Cerebellar cortex (tissue), 1 donor: ENCODE data around the gene UBALD1.
"Not testable (repeated sequence)": the region's sequence is repeated elsewhere in the genome, so short reads cannot be mapped to it uniquely, and the experiment has no call there.

Experiments
- DNase-seq: peaks from one replicate; pipeline ENCODE4 v3.0.0-alpha.2; 2015; ENCODE audit warnings: low spot score

The UBALD1 gene

DNA sequence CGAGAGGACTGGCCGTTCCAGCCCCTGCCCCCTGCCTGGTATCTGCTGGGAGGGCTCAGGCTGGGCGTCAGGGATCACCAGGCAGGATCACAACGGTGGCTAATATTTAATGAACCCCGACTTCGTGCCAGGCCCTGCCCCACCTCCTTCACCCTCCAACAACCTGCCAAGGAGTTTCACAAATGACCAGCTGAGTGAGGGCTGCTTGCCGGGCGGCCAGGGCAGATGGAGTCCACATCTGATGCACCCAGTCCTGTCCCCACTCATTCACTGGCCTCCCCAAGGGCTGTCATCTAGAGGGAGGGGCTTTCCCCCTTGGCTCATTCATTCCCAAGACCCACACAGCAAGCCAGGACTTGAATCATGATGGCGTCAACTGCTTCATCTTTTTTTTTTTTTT is 17.5 kb downstream of the UBALD1 start:
- no peak for DNase-seq

DNA sequence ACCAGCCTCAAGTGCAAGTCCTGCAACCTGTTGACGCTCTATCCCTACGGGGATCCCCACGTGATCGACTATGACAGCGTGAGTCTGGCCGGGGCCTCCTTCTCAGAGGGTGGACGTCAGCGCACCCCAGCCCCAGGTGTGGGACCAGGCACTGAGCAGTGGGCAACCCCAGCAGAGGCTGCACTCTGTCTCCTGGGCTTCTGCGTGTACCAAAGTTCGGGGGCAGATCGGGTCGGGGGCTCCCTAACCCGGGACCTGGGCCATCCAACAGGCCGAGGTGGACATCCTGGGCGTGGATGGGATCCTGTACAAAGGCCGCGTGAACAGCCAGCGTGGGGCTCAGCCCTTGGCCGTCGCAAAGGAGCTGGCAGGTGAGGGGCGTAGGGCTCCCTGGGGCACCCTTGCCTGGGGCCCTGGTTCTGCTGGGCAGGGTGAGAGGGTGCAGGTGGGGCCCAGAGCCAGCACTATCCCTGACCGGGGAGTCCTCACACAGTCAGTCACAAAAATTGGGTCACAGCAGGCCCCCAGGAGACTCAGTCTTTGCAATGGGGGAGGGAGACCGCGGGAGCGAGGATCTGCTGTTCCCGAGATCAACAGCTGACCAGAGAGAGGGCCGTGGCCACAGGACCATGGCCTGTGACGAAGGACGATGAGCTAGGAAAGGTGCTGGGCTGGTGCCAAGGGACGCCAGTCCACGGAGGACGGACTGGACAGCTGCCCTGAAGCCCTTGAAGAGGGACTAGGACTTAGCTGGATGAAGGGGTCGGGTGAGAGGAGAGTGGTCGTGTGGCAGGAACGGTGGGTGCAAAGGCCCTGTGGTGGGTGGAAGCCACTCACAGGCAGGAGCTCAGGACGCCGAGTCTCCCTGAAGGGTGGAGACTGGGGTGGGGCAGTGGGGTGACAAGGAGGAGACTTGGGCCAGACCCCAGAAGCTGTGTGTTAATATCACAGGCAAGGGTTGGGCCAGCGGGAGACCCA is 20.0 kb downstream of the UBALD1 start:
- no peak for DNase-seq

DNA sequence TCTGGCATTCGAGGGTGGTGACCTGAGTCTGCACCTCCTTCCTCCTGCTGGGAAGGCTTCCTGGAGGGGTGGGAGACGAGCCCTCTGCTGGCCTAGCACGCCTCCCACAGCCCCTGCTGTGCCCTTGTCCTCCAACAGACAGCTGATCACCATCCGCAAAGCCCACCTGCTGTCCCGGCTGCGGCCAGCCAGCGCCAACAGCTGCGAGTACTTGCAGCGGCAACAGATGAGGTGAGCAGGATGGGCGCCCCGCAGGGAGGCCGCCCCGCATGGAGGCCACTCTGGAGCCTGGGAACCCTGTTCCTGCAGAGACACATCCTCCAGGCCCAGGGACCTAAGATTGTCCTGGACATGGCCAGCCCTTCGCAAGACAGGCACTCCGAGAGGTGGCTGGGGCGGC is 21.6 kb downstream of the UBALD1 start:
- DNase-seq = no peak

DNA sequence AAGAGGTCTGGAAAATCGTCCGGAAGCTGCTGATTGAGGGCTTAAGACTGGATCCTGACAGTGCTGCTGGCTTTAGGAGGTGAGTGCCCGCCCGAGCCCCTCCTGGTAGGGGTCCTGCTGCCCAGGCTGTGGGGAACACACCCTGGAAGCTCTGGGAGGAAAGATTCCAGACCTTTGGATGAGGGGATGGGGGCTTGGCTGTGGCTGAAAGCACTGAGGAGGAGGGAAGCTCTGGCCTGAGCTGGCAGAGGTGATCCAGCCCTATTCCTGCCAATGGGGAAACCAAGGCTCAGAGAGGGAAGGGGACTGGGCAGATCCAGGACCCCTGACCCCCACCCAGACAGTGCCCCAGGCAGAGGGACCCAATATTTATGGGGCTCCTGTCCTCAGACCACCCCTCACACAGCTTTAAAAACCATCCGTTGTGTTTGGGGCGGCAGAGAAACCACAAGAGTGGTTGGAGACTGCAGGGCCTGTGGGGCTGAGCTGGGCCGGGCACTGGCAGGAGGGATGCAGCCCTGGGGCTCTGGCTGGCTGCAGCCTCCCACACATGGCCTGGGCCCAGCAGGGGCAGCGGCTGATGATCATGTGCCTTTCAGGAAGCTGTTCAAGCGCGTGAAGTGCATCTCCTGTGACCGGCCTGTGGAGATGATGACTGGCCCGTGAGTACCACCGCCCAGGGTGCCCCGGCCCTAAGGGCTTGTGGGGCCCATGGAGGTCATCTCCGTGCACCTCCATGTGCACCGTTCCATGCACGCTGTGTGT is 22.8 kb downstream of the UBALD1 start:
- DNase-seq = no peak

DNA sequence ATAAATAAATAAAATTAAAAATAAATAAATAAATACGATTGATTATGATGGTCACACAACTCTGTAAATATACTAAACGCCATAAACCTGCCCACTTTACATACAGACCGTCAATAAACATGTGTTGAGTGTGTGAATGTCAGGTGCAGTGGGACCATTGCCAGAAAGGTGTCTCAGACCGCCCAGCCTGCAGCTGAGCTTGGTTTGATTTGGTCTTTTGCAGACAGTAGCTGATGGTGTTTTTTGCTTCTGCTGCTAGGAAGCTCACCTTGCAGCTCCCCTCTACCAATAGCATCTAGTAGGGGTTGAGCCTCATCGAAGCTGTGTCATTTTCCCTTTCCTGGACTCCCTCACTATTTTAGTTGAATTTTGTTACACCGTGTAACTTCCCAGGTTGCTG is 23.5 kb downstream of the UBALD1 start:
- DNase-seq = no peak

DNA sequence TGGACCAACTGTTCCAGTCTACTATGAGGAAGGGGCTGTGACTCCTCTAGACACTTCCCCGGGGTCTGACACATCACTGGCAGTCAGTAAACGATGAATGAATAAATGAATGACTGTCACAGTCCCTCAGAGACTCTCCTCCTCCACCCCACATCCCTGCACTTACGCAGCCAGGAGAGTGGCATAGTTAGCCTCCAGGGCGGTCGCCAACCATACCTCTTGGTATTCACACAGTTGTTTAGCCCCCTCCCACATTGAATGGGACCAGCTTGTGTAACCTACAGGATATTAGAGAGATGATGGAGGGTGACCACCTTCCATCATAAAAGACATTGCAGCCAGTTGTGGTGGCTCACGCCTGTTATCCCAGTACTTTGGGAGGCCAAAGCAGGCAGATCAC is 25.7 kb downstream of the UBALD1 start:
- DNase-seq = no peak

DNA sequence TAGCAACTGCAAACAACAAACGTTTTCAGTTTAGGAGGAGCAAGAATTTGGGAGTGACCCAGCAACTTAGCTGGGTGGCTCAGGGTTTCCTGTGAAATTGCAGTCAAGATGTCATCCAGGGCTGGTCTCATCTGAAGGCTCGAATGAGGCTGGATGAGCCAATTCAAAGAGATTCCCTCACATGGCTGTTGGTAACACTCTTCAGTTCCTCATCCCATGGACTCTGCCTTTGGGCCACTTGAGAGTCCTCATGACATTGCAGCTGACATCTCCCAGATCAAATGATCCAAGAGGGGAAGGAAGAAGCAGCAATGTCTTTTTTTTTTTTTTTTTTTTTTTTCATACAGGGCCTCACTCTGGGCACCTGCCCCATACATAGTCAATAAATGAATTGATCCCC is 26.3 kb downstream of the UBALD1 start:
- DNase-seq = no peak

DNA sequence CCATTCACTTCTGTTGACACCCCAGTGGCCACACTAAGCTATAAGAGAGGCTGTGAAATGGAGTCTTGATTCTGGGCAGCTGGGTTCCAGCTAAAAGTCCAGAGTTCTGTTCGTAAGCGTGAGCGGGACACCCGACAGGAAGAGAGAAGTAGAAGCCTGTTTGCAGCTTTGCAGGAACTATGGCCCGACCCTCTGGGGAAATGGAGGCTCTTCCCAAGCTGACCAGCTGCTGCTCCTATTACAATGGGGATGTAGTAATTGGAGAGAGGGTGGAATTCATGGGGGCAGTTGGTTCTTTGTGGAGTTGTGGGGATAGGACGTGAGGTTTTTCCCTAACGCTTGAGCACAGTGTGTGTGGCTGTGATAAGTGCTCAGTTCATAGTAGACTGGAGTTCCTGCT is 28.4 kb downstream of the UBALD1 start:
- no peak for DNase-seq

DNA sequence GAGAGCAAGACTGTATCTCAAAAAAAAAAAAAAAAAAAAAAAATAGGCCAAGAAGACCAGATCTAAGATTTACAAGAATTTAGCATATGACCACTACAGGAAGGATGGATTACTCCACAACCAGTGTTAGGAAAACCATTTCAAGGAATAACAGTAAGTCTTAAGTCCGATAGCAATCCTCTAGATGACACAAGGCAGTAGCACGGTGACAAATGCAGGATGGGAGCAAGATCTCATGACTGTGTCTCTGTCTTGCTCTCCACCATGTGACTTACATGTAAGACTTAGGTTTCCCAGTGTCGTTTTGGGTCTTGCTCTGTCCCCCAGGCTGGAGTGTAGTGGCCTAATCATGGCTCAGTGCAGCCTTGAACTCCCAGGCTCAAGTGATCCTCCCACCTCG is 30.8 kb downstream of the UBALD1 start:
- no peak for DNase-seq

DNA sequence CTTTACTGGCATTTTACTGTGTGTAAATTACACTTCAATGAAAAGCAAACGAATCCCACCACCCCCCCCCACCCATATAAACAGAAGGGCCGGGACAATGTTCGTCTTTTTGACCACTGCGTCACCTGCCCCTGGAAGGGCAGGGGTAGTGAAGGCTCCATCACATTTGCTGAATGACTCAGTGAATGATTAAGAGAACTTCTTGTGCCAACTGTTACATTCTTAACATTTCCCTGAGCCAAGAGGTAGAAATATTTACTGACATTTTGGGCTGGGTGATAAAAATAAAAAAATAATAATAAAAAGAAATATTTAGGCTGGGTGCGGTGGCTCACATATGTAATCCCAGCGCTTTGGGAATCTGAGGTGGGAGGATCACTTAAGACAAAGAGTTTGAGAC is 34.4 kb downstream of the UBALD1 start:
- DNase-seq = no peak

DNA sequence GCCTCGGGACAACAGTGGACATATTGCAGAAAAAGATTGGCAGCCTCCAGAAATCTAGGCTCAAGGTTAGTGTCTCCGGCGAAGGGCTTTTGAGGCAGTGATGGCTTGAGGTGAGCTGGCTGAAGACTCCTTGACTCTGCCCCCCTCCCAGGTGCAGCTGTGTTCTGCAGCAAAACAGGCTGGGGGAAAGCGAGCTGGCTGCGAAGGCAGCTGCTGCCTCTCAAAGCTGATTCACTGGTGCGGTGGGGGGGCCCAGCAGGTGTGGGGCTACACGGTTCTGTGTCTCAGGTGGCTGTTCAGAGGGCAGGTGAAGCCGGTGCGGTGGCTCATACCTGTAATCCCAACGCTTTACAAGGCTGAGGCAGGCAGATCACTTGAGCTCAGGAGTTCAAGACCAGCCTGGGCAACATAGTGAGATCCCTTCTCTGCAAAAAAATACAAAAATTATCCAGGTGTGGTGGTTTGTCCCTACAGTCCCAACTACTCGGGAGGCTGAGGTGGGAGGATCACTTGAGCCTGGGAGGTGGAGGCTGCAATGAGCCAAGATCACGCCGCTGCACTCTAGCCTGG is 35.6 kb downstream of the UBALD1 start:
- no peak for DNase-seq

DNA sequence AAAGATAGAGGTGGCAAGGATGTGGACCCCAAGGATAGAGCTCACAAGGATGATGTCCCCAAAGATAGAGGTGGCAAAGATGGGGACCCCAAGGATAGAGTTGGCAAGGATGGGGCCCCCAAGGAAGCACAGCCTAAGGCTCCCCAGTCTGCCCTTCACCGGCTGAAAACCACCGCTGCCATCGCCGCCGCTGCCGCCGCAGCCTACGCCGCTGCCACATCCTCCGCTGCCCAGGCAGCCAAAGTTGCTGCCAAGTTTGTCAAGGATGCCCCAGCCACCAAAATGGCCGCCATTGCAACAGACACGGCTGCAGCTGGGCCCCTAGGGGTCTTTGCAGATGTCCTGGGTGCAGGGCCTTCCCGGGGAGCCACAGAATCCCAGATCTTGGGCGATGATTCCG is 38.7 kb downstream of the UBALD1 start:
- no peak for DNase-seq

DNA sequence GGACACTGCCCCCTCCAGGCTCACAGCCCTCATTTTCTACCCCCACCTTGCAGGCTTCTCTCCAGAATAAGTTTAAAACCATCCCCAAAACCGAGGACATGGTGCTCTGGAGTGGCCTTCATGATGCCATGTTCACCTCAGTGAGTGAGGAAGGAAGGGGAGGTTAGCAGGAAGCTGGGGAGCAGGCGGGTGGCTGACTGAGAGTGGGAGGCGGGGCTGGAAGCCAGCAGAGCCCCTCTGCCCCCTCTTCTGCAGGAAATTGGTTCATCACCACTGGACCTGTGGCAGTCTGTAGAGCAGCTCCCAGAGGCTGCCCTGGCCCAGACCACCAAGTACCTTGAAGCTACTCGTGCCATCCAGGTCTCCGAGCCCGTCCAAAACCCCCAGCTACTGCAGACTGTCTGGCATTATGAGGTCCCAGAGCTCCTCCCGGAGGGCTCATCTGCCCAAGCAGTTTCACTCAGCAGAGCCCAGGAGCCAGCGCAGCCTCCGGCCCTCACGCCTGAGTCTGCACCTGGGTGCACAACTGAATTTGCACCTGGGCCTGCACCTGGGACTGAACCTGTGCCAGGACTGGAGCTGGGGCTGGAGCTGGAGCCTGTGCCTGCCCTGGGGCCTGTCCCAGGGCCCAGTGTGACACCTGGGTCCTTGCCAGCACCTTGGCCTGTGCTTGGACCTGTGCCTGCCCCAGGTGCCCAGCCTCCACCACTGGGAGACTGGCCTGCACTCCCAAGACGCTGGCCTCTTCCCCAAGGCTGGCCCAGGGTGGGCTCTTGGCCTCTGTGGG is 39.6 kb downstream of the UBALD1 start:
- no peak for DNase-seq

DNA sequence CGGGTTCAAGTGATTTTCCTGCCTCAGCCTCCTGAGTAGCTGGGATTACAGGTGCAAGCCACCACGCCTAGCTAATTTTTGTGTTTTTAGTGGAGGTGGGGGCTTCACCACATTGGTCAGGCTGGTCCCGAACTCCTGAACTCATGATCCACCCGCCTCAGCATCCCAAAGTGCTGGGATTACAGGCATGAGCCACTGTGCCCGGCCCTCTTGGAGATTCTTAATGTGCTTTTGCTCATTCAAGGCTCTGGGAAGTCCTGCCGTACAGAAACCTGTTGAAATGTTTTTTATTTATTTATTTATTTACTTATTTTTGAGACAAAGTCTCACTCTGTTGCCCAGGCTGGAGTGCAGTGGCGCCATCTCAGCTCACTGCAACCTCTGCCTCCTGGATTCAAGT is 40.8 kb downstream of the UBALD1 start:
- DNase-seq = not testable (repeated sequence)

DNA sequence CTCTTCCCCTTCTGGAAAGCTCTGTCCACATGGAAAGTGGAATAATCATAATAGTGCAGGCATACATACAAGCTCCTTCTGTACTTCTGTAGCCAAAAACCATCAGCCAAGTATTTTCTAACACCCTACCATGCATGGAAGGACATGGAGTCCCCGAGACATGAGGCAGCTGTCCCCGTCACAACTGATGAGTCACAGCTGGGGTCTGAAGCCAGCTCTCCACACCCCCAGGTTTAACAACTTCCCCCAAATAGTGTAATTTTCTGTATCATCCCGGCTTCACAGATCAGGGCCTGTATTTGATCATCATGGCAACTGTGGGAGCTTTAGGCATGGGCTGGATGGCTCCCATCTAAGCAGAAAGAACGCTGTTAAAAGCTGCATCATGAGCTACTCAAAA is 42.0 kb downstream of the UBALD1 start:
- DNase-seq = no peak

DNA sequence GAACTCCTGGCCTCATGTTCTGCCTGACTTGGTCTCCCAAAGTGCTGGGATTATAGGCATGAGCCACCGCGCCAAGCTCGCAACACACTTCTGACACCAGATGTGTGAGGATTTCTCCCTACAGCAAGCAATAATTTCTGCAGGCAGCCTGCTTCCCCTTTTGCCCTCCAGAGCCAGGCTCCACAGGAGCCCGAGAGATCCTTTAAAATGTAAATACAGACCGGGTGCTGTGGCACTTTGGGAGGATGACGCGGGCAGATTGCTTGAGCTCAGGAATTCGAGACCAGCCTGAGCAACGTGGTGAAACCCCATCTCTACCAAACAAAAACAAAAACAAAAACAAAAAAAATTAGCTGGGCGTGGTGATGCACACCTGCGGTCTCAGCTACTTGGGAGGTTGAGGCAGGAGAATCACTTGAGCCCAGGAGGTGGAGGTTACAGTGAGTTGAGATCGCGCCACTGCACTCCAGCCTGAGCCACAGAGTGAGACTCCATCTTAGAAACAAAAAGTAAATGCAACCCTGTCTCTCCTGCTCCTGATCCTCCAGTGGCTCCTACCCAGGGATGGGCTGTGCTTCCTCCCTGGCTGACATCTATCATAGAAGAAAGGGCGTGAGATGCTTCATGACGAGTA is 43.9 kb downstream of the UBALD1 start:
- no peak for DNase-seq

DNA sequence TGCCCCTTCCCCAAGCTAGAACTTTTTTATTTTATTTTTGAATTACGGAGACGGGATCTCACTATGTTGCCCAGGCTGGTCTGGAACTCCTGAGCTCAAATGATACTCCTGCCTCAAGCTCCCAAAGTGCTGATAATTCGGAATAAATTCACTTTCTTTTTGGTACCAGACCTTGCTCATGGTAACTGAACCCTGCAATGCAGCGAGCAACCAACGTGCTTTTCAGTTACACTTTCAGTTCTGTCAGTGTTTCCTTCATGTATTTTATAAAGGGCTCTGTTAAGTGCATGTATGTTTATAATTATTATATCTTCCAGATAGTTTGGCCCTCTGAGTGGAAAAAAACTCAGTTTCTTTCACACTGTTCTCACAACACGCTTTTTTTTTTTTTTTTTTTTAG is 44.6 kb downstream of the UBALD1 start:
- DNase-seq = no peak

DNA sequence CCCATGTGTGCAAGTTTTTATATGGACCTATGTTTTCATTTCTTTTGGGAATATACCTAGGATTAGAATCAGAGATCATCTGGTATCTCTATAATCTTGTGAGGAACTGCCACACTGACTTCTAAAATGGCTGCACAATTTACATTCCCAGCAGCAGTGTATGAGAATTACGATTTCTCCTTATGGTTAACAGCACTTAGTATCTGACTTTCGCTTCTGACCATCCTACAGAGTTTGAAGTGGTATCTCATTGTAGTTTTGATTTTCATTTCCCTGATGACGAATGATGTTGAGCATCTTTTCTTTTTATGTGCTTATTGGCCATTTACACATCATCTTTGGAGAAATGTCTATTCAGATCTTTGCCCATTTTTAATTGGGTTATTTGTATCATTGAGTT is 48.5 kb downstream of the UBALD1 start:
- DNase-seq = no peak

DNA sequence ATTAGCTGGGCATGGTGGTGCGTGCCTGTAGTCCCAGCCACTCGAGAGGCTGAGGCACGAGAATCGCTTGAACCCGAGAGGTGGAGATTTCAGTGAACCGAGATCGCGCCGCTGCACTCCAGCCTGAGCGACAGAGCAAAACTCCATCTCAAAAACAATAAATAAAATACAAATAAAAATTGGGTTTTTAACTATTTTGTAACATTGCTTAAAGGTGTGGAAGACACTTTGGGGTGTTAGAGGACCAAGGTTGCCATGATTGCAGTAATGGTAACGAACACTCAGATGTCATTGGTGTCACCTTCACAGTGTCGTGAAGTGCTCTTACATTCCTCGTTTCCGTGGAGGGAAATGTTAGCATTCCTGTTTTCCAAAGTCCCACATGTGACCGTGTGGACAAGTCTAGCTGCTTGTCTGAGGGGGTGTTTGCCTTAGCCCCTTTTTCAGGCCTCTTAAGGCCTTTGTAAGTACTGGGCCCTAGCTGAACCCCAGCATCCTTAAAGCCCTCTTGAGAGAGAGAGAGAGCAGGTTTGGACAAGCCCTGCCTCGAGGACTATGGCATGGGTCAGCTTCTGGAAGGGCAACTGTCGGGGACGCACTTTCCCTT is 49.9 kb downstream of the UBALD1 start:
- DNase-seq = no peak

DNA sequence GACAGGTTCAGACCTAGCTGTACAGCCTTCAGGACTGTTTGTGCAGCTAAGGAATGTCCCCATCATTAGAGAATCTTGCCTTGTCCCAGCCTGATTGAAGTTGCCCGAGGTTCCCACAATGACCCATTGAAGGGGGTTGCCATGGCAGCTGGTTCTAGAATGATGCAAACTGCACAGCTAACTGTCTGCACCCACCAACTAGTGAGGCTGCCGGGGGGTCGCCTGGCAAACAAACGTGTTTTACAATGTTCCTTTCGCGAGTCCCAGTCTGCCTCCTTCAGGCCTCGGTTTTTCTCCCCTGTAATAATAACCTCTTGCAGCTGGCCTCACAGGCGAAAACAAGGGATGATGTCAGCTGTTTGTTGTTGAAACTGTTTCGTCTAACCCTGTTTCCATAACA is 53.1 kb downstream of the UBALD1 start:
- DNase-seq = no peak
